Hepatocyte (in vitro differentiated cells): ENCODE measurements around the gene PGAP3. TPM values are rescaled to one million over a fixed set of nuclear protein-coding genes. Genes with fewer than 3 reads are reported as not detected.

ENCODE experiments used
- DNase-seq: peaks from one replicate; pipeline ENCODE4 v3.0.0-alpha.2; 2016; ENCODE audit warnings: low spot score
- H2AFZ ChIP-seq: fragments of 200-600 bp; sonication (generic); 2 replicates; pipeline ENCODE4 v1.6.0; 2016; ENCODE audit warnings: antibody characterized with exemption, mild to moderate bottlenecking
- H3K27ac ChIP-seq: fragments of 200-600 bp; sonication (generic); 2 replicates; pipeline ENCODE4 v1.5.1; 2016; ENCODE audit warnings: mild to moderate bottlenecking
- H3K27me3 ChIP-seq: fragments of 200-600 bp; sonication (generic); 2 replicates; pipeline ENCODE4 v1.6.1; 2016
- H3K36me3 ChIP-seq: fragments of 200-600 bp; sonication (generic); replicated peaks from 2 replicates; pipeline ENCODE4 v1.5.1; 2016; ENCODE audit warnings: low read depth; ENCODE audit not compliant: insufficient read depth
- H3K4me1 ChIP-seq: fragments of 200-600 bp; sonication (generic); 2 replicates; pipeline ENCODE4 v1.5.1; 2016; ENCODE audit warnings: mild to moderate bottlenecking, moderate library complexity; ENCODE audit not compliant: insufficient read depth
- H3K4me2 ChIP-seq: fragments of 200-600 bp; sonication (generic); 2 replicates; pipeline ENCODE4 v1.6.0; 2016
- H3K4me3 ChIP-seq: fragments of 200-600 bp; sonication (generic); 2 replicates; pipeline ENCODE4 v1.5.1; 2016; ENCODE audit warnings: mild to moderate bottlenecking
- H3K79me2 ChIP-seq: fragments of 200-600 bp; sonication (generic); 2 replicates; pipeline ENCODE4 v1.6.0; 2017; ENCODE audit warnings: mild to moderate bottlenecking
- H3K9me2 ChIP-seq: fragments of 200-600 bp; sonication (generic); replicated peaks from 2 replicates; pipeline ENCODE4 v1.6.0; 2017; ENCODE audit warnings: mild to moderate bottlenecking; ENCODE audit not compliant: insufficient read depth
- H3K9me3 ChIP-seq: fragments of 200-600 bp; sonication (generic); 2 replicates; pipeline ENCODE4 v1.5.1; 2016; ENCODE audit warnings: low read depth, mild to moderate bottlenecking
- H4K20me1 ChIP-seq: fragments of 200-600 bp; sonication (generic); 2 replicates; pipeline ENCODE4 v1.6.0; 2016; ENCODE audit warnings: mild to moderate bottlenecking; ENCODE audit not compliant: insufficient read depth, poor library complexity, severe bottlenecking
- CTCF ChIP-seq: fragments of 200-600 bp; sonication (generic); IDR thresholded peaks from 2 replicates; pipeline ENCODE4 v1.5.1; 2016; ENCODE audit warnings: antibody characterized with exemption, mild to moderate bottlenecking; ENCODE audit not compliant: poor library complexity
- EZH2 ChIP-seq: fragments of 200-600 bp; sonication (generic); IDR thresholded peaks from 2 replicates; pipeline ENCODE4 v1.6.1; 2016; ENCODE audit warnings: antibody characterized with exemption, mild to moderate bottlenecking, borderline replicate concordance
- EZH2phosphoT487 ChIP-seq: fragments of 200-600 bp; sonication (generic); IDR thresholded peaks from one replicate; pipeline ENCODE4 v1.6.1; 2018; ENCODE audit warnings: antibody characterized with exemption, mild to moderate bottlenecking, low read depth, moderate library complexity; ENCODE audit not compliant: unreplicated experiment, severe bottlenecking
- WGBS: methylation state at CpG from one replicate; pipeline ENCODE4 v1.1.6; 2016; ENCODE audit warnings: low lambda C conversion rate; ENCODE audit errors: missing lambda C conversion rate; 5-methylcytosine and 5-hydroxymethylcytosine counted together
- polyA plus RNA-seq: library from polyadenylated mRNA; unstranded; fragments of >200 nt; fragmentation: Nextera tagmentation; extraction: Ambion mirVana; gene quantifications from 2 replicates; pipeline ENCODE4 v1.2.1, GENCODE V29; 2016
- total RNA-seq: library from RNA; depleted of rRNA; stranded (reverse); fragments of >200 nt; gene quantifications from 2 replicates; pipeline ENCODE4 v1.2.3, GENCODE V29; 2014

The PGAP3 gene
- total and polyA plus RNA-seq, 2 experiments from 2014 or later, result 33.0 to 35.4 TPM

- no peaks in the 10 kb centered on the region for H3K36me3 ChIP-seq
- WGBS, result 96% methylated on average over 12 of the region's 12 CpGs
- no peak overlapping the region for H3K27ac ChIP-seq
- no peaks in the 10 kb centered on the region for H4K20me1 ChIP-seq
- H3K9me2 ChIP-seq, result no peaks in the 10 kb centered on the region
- no peak for DNase-seq
- H3K79me2 ChIP-seq, result no peaks in the 10 kb centered on the region
- H3K4me1 ChIP-seq, result peaks cover 17% of the 10 kb centered on the region
- no peak overlapping the region for H2AFZ ChIP-seq
- H3K27me3 ChIP-seq, result no peaks in the 10 kb centered on the region
- no peak overlapping the region for H3K4me3 ChIP-seq
- TF ChIP-seq CTCF, result no peak
- TF ChIP-seq EZH2phosphoT487, result no peak
- TF ChIP-seq EZH2, result no peak
- no peaks in the 10 kb centered on the region for H3K9me3 ChIP-seq
- no peak overlapping the region for H3K4me2 ChIP-seq
Observed at GRCh38 chr17:39684369-39685192, 3.3 kb downstream of the PGAP3 start.

GRCh38 chr17:39683295-39683939 lies 4.4 kb downstream of the PGAP3 start:
- no peaks in the 10 kb centered on the region for H4K20me1 ChIP-seq
- no peaks in the 10 kb centered on the region for H3K79me2 ChIP-seq
- H3K4me2 ChIP-seq, result no peak overlapping the region
- 93% methylated on average over 9 of the region's 9 CpGs for WGBS
- H3K36me3 ChIP-seq, result no peaks in the 10 kb centered on the region
- no peak overlapping the region for H3K27ac ChIP-seq
- no peak for DNase-seq
- peaks cover 19% of the 10 kb centered on the region for H3K4me1 ChIP-seq
- no peak overlapping the region for H2AFZ ChIP-seq
- no peak for TF ChIP-seq EZH2phosphoT487
- no peak for TF ChIP-seq CTCF
- no peak for TF ChIP-seq EZH2
- H3K27me3 ChIP-seq, result no peaks in the 10 kb centered on the region
- H3K9me3 ChIP-seq, result no peaks in the 10 kb centered on the region
- no peaks in the 10 kb centered on the region for H3K9me2 ChIP-seq
- H3K4me3 ChIP-seq, result no peak overlapping the region

GRCh38 chr17:39679521-39680192 lies 8.2 kb downstream of the PGAP3 start:
- no peaks in the 10 kb centered on the region for H3K9me3 ChIP-seq
- no peaks in the 10 kb centered on the region for H3K36me3 ChIP-seq
- no peaks in the 10 kb centered on the region for H3K79me2 ChIP-seq
- H2AFZ ChIP-seq, result no peak overlapping the region
- H3K9me2 ChIP-seq, result no peaks in the 10 kb centered on the region
- no peak for DNase-seq
- no peak overlapping the region for H3K4me3 ChIP-seq
- 94% methylated on average over 12 of the region's 12 CpGs for WGBS
- no peak overlapping the region for H3K4me2 ChIP-seq
- peak overlapping the region; percentile 89 for H3K27ac ChIP-seq
- TF ChIP-seq EZH2 (no peak), CTCF (no peak), EZH2phosphoT487 (no peak)
- peaks cover 39% of the 10 kb centered on the region for H3K4me1 ChIP-seq
- H3K27me3 ChIP-seq, result no peaks in the 10 kb centered on the region
- no peaks in the 10 kb centered on the region for H4K20me1 ChIP-seq
